ENCODE measurements around the gene NFASC.

The NFASC gene

GRCh38 chr1:204987689-204988088, 117.0 kb downstream of the NFASC start:
- no peak for FAIRE-seq

GRCh38 chr1:204988196-204988595, 117.5 kb downstream of the NFASC start:
- no peak for FAIRE-seq

GRCh38 chr1:204989266-204990058, 118.8 kb downstream of the NFASC start:
- FAIRE-seq = no peak

DNA sequence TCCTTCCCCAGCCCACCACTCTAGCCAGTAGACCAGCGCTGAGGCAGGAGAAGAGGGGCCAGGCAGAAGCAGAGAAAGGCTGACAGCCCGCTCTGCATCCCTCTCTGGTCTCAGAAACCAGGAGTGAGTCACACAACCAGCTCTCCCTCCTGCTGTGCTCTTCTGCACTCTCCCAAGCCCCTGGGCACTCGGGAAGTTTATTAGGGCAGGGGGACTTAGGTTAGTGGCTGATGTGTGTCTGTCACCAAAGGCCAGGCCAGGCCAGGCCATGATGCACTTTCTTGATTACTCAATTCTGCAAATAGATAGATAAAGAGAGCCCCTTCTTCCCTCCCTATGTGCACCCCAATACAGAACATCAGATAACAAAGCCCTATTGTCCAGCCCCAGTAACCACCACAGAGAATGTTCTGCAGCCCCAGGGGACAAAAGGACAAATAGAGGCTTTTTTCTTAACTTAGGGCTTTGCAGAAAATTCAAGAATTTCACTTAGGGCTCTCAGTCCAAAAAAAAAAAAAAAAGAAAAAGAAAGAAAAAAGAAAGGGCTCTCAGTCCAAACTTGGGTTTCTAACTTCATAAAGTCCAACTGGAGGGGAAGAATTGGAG, 119.5 kb downstream of the NFASC start:
- FAIRE-seq = no peak

GRCh38 chr1:204990721-204991341, 120.2 kb downstream of the NFASC start:
- no peak for FAIRE-seq

- no peak for FAIRE-seq
Measured at GRCh38 chr1:204991342-204991844, 120.7 kb downstream of the NFASC start.

DNA sequence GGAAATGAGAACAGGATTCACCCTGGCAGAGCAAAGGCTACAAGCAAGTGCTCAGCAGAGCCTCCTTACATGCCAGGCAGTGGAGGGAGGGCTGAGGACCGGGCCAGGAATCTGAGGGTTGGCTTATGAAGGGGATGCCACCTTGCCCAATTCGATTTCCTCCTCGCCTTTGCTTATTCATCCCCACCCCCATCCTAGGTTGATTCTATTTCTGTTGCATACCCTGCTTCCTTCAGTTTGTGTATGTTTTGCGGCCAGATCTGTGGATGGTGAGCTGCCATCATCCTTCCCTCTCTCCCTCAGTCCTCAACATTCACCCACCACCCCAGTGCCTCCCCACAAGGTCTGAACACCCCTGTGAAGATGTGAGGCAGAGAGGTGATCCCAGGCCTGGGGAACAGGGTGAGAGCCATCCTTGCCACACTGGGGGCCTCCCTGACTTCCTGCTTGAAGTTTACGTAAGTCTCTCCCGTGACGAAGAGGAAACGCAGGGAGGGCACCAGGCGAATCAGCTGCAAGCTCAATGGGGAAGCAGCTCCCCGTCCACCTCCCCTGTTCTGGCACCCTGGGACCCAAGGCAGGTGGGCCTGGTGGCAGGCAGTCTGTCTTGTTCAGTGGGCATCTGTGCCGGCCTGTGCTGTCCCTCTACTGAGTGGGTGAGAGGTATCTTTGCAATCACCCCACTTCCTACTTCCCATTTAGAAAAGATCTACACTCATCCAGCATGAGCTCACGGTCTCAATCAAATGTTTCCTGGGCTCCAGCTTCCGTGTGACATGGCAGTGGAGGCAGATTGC, 121.7 kb downstream of the NFASC start:
- FAIRE-seq = no peak

GRCh38 chr1:204992998-204993314, 122.3 kb downstream of the NFASC start:
- no peak for FAIRE-seq

GRCh38 chr1:204994086-204994862, 123.6 kb downstream of the NFASC start:
- FAIRE-seq = no peak

DNA sequence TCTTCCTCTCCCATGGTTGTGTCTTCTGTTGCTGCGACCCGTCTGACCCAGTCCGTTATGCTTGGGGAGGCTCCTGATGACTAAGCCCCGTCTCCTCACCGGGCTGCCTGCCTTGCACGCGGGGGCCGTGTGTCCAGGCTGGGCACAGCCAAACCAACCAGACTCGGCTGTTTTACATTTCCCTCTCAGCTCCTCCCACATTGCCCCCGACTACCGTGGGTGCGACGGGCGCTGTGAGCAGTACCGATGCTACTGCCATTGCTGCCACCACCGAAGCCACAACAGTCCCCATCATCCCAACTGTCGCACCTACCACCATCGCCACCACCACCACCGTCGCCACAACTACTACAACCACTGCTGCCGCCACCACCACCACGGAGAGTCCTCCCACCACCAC, 126.3 kb downstream of the NFASC start:
- no peak for FAIRE-seq

- FAIRE-seq = no peak
Measured at GRCh38 chr1:204997591-204998355, 127.1 kb downstream of the NFASC start.

GRCh38 chr1:205001162-205001561, 130.5 kb downstream of the NFASC start:
- FAIRE-seq = no peak

- FAIRE-seq = no peak
Measured at GRCh38 chr1:205002705-205003104, 132.0 kb downstream of the NFASC start.

GRCh38 chr1:205003358-205004131, 132.9 kb downstream of the NFASC start:
- FAIRE-seq = no peak

- FAIRE-seq = no peak
Measured at GRCh38 chr1:205004351-205004750, 133.7 kb downstream of the NFASC start.

DNA sequence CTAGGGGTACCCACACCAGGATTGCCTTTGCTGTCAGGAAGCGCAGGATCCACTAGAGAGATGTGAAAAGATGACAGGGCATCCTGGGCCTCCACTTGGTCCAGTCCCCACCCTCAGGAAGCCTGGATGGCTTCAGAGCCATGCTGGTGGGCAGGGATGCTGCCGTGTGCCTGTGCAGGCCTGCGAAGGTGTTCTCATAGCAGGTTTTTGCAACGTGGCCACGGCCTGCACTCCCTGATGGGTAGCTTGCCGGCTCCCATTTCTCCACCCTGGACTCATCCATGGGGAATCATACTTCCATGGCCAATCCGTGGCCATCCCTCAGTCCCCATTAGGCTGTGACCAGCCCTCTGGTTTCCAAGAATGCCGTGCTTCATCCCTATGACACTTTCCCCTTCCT, 138.2 kb downstream of the NFASC start:
- no peak for FAIRE-seq

DNA sequence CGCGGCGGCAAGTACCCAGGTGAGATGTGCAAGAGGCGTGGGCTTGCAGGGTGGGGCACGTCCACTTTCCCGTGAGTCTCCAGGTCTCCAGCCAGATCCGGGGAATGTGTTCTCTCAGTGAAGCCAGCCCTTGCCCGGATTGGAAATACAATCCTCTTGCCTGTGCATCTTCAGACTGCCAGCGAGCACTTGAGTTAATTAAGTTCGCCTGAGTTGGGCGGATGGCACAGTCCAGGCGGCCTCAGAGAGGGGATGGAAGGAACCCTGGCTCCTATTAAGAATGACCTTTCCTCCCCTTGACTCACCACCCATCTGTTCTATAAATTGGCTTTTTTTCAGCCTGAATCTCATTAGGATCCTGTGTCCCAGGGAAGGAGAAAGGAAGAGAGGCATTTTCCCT, 139.0 kb downstream of the NFASC start:
- no peak for FAIRE-seq

GRCh38 chr1:205012391-205013140, 141.9 kb downstream of the NFASC start:
- FAIRE-seq = no peak

- no peak for FAIRE-seq
Measured at GRCh38 chr1:205013683-205014367, 143.2 kb downstream of the NFASC start.

Measured in endometrium (tissue), 2 donors.